Measurements from ENCODE around the gene CFAP53.
"Not testable (repeated sequence)": the region's sequence is repeated elsewhere in the genome, so short reads cannot be mapped to it uniquely, and the experiment has no call there.

The CFAP53 gene

DNA sequence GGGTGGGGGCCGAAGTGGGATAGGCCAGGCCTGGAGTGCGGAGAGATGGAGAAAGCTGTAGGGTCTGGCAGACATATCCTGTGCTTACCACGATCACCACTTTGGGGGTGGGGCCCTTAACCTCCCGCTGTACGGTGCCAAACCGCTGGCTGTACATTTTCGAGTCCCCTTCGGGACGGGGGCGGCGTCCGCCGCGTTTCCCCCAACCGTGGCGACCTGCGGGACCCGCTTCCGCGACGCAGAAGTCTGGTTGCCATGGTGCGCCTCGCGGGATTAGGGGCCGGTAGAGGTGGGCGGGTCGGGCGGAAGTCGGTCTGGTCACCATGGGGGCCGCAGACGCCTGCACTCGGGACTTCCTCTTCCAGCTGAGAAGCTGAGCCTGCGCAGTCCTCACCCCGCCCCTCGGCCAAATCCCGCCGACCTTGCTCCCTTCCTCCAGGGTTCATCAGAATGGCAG, at the start of gene CFAP53:
CFAP53 (minus strand) TSS at position 248 of the 457 bp plus-strand sequence; CDS start at position 157, 91 bp downstream.
- peak; percentile 74 for FAIRE-seq

- no peak for FAIRE-seq
Observed at GRCh38 chr18:50315100-50315871, 49.0 kb upstream of the CFAP53 start.

GRCh38 chr18:50313873-50314460, 47.7 kb upstream of the CFAP53 start:
- no peak for FAIRE-seq

DNA sequence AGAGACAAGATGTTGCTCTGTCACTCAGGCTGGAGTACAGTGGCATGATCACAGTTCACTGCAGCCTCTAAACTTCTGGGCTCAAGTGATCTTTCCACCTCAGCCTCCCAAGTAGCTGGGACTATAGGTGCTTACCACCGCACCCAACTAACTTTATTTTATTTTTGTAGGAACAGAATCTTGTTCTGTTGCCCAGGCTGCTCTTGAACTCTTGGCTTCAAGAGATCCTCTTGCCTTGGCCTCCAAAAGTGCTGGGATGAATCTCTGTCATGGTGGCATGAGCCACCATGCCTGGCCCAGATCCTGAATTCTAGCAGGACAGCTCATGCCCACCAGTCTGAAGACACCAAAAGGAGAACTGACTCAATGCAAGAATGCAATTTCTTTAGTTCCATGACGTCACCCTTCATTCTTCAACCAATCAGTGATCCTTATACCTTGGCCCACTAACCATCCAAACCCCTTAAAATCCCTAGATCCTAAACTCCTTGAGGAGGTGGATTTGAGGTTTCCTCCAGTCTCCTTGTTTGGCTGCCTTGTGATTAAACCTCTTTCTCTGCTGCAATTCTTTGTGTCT, 46.8 kb upstream of the CFAP53 start:
- FAIRE-seq: no peak

DNA sequence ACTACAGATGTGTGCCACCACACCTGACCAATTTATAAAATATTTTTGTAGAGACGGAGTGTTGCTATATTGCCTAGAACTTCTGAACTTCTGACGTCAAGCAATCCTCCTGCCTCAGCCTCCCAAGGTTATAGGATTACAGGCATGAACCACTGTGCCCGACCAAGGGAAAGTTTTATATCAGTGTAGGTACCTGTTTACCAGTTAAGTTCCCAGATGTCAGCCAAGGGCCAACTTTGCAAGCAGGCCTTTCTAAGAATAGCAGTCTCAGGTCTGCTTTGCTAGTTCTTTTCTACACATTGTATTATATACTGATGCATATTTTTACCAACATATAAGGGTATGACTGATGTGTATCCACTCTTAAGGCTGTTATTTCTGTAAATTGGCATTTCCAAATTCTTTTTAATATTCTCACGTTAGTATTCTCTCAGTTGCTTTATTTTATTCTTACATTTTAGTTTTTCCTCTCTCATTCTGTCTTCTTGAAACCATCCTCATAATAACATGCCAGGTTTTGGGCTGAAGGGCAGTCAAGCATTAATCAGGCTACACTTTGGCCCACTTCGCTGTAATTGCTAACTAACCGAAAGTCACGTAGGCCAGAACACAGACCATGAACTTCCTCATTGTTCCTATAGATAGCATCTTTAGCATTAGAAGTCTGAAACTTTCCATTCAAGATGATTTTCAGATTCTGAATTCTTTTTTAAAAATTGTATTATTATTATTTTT, 46.2 kb upstream of the CFAP53 start:
- no peak for FAIRE-seq

GRCh38 chr18:50311650-50312049, 45.4 kb upstream of the CFAP53 start:
- no peak for FAIRE-seq

GRCh38 chr18:50310080-50310479, 43.8 kb upstream of the CFAP53 start:
- FAIRE-seq: no peak

DNA sequence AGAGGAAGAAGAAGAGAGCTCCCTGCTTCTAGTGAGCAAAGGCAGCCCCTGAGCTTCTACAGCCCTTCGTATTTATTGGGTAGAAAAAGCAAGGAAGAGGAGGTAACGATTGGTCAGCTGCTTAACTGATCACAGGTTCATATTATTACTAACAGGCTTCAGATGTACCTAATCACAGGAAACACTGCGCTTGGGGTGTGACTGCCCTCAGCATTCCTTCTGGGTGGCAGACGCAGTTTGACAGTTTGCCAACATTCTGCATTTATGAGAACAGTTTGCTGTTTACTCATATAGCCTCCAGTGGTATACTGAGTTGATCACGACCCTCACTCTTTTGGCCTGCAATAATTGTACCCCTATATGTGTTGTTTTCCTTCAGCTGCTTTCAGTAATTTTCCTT, 42.6 kb upstream of the CFAP53 start:
- FAIRE-seq: not testable (repeated sequence)

DNA sequence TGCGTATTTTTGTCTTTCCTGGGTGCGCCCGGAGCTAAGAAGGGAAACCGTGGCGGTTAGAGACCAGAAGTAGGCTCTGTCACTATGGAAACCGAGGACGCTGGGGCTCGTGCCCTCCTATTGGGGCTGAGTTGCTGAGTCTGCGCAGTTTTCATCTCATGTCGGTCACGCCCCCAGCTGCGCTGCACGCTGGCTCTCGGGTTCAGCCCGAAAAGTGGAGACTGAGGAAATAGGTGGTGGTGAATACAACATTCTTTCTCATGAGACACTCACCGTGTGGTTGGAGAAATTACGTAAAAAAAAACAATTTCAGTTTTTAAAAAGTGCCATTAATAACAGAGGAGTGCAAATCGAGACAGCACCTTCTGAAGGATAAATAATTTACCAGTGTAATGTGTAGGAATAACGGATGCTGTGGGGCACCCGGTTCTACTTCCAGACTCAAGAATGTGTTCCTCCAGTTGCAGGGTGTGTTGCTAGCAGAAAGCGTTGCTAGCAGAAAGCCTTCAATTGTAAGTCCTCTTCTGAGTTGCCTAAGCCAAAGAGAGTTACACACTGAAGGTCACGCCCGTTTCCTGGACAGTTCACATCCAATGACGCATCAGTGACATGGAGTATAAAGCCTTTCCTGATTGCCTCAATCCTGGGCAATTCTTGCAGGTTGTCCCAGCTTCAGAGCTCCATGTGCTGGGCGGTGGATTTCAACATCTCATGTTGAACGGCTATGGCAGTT, 41.6 kb upstream of the CFAP53 start:
- FAIRE-seq: peak; percentile 80

- no peak for FAIRE-seq
Observed at GRCh38 chr18:50307400-50307737, 41.1 kb upstream of the CFAP53 start.

DNA sequence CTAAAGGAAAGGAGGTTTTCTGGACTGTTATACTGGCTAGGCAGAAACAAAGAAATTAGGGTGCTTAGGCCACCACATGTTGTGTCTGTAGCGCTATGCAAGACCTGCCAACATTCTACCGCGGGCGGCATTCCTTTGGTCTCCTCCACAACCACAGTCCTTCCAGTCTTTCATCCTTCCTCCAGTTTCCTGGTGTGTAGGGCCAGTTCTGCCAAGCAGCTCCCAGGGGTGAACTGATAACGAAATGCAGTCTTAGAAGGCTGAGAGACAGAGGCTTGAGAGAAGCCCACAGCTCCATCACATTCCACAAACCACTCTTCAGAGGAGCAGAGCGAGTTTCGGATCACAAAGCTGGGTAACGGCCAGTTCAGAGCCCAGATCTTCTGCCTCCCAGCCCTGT, 40.6 kb upstream of the CFAP53 start:
- FAIRE-seq: no peak

GRCh38 chr18:50301074-50301473, 34.8 kb upstream of the CFAP53 start:
- no peak for FAIRE-seq

DNA sequence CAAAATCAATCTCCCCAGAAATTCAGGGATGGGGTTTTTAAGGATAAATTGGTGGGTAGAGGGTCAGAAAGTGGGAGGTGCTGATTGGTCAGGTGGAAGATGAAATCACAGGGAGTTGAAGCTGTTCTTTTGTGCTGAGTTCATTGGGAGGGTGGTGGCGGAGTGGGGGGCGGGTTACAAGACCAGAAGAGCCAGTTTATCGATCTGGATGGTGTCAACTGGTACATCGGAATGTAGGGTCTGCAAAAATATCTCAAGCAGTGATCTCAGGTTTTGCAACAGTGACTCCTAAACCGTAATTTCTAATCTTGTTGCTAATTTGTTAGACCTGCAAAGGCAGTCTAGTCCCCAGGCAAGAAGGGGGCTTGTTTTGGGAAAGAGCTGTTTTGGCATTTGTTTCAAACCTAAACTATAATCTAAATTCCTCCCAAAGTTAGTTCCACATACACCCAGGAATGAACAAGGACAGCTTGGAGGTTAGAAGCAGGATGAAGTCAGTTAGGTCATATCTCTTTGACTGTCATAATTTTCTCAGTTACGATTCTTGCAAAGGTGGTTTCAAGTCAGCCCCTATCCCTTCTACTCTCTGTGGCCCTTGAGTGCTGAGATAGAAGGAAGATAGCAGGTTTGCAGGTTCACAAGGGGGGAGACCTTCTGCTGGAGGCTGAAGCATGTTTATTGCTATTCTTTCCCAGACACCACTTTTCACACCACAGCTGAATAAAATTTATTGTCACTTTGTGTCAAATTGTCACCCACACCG, 33.5 kb upstream of the CFAP53 start:
- no peak for FAIRE-seq

- FAIRE-seq: no peak
Observed at GRCh38 chr18:50298443-50299284, 32.4 kb upstream of the CFAP53 start.

GRCh38 chr18:50297621-50298442, 31.5 kb upstream of the CFAP53 start:
- FAIRE-seq: peak; percentile 72

DNA sequence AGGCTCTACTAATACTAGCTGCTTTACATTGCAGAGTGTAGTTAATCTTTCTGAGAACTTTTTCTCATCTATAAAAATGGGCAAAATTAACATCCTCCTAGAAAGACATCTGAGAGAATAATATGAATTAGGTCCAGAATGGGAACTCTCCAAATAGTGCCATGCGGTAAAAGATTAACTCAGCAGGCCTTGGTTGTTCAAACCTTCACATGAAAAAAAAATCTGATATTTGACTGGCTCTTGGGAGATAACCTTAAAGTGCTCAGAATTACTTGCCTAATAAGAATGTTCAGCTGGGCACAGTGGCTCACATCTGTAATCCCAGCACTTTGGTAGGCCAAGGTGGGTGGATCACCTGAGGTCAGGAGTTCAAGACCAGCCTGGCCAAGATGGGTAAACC, 26.7 kb upstream of the CFAP53 start:
- no peak for FAIRE-seq

GRCh38 chr18:50289108-50289443, 22.8 kb upstream of the CFAP53 start:
- no peak for FAIRE-seq

DNA sequence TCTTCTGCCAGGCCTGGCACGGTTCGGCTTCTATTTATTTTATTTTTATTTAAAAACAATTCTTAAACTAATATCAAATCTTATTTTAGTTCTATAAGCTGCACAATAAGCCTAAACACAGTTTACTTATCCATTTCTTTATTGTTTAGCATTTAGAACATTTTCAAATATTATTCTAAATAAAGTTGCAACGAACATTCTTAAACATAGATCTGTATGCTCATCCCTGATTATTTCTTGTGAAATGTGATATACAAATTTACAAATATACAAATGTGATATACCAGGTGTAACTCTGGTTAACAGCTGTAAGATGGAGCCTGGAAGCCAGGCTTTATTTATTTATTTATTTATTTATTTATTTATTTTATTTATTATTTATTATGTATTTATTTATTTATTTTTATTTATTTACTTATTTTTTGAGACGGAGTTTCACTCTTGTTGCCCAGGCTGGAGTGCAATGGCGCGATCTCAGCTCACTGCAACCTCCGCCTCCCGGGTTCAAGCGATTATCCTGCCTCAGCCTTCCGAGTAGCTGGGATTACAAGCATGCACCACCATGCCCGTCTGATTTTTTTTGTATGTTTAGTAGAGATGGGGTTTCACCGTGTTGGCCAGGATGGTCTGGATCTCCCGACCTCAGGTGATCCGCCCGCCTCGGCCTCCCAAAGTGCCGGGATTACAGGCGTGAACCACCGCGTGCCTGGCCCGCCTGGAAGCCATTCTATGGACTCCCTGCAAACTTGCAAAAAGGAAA, 22.2 kb upstream of the CFAP53 start:
- not testable (repeated sequence) for FAIRE-seq
